HG02642 (cell line): ENCODE data around the gene CXCL1.

Source experiments
- ATAC-seq: cut with Tn5 transposase; IDR thresholded peaks from one replicate; pipeline ENCODE4 v1.9.1; 2021; ENCODE audit warnings: mild to moderate bottlenecking; ENCODE audit not compliant: unreplicated experiment, poor library complexity

The CXCL1 gene

DNA sequence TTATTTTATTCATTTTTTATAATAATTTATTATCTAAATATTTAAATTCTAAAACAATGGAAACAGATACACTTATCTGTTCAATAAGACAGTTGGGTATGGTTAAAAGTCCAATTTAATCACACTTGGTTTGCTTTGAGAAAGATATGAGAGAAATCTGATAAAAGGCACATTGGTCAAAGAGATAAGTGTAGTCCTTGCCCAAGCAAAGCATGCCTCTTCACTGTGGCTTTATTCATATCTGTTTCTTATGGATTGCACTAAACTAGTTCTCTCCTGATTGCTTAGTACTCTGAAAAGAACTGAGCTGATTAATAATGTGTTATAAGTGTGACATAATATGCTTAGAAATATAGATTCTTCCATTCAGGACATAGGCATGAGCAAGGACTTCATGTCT lies 39.8 kb downstream of the CXCL1 start:
- no peak for ATAC-seq

GRCh38 chr4:73911746-73912145 lies 42.6 kb downstream of the CXCL1 start:
- ATAC-seq = no peak

DNA sequence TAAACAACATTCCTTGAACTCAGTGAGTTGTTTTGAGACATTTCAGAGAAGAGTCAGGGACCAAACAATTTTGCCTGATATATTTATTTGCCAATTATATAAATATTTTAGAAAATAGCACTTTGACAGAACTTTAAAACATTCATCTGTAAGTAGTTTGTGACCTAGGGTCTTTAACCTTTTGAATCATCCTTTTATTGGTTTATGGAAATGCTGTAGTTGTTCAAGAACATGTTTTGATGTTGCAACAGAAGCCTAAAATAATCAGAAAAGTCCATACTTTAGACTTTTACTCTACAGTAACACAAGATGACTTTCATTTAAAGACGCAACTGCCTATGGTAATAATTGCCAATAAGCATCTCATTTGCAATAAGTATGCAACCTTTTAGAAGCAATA lies 43.0 kb downstream of the CXCL1 start:
- no peak for ATAC-seq

DNA sequence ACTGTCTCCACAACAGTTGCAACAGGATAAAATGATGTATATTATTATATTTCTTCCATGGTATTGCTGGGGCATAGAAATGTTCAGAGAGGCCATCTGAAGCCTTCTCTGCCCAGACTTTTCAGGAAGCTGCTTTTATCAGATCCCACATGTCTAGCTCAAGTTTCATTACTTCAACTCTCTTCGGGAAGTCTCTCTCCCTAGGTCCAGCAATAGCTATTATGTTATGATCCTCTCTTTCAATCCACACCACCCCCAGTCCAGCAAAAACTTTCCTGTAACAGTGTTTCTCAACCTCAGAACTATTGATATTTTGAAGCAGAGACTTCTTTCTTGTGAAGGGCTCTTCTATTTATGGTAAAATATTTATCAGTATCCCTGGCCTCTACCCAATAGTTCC lies 44.9 kb downstream of the CXCL1 start:
- no peak for ATAC-seq

DNA sequence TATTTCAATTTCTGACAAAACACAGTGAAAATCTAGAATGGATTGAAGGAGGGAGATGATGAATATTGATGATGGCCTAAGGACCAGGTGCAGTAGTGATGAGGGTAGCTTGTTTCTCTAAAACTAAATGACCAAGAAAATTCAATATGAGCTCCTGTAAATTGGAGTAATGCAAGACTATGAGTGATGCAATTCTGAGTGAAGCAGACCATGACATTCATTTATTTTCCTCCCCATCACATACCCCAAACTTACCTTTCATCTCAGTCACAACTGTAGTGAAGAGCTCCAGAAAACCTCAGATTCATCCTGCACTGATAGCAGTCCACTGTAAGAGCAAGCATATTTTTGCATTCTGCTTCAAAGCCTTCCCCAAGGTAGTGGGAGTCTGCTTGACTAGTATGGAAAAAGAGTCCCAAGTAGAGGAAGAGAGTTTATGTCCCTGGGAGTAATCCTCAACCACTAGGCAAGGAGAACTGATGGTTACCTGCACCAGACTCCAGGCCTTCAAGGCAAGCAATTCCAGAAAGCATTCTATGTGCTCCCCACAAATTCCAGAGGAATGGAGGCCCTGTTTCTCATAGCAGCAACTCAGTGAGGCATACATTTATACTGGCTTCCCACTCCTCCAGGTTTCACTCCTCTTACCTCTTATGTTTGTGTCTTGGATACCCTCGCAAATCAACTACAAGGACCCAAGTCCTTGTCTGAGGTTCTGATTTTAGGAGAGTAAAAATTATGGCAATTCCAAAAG lies 47.2 kb downstream of the CXCL1 start:
- ATAC-seq = no peak

DNA sequence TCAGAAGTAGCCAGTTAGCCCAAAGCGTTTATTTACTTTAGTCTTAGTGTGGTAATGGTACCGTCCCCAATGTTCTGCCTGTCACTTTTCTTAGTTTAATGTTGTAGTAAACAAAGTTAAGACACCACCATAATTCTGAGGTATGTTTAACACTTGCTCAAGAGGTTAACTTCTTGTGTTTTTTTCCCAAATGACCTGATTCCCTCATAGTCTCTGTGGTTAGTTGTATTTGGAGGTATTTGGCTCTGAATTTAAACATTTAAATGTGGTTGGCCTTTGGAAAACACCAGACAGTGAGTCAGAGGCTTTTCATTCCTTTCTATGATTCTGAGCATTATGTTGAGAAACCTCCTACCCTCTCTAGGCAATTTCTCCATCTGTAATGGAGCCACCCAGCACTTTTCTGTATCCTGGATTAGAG lies 47.9 kb downstream of the CXCL1 start:
- no peak for ATAC-seq

DNA sequence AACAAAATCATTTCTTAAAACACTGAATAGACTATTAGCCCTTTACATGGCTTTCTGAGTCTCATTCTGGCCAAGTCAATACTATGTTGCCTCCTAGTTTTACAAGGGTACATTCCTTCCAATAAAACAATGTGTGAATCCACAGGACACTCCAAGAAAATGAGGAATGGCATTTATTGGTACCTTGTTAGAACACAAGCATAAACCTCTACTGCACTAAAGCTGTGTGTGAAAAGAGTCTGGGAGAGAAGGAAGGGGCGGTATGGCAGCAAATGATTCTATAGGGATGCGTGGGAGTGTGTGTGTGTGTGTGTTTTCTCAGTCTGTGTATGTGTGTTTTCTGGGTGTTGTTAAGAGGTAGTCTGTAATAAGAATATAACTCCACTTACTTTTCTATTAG lies 48.9 kb downstream of the CXCL1 start:
- ATAC-seq = no peak

- ATAC-seq = no peak
Measured at GRCh38 chr4:73919691-73920090, 50.5 kb downstream of the CXCL1 start.
